ENCODE measurements around the gene PTPN14.

DNA sequence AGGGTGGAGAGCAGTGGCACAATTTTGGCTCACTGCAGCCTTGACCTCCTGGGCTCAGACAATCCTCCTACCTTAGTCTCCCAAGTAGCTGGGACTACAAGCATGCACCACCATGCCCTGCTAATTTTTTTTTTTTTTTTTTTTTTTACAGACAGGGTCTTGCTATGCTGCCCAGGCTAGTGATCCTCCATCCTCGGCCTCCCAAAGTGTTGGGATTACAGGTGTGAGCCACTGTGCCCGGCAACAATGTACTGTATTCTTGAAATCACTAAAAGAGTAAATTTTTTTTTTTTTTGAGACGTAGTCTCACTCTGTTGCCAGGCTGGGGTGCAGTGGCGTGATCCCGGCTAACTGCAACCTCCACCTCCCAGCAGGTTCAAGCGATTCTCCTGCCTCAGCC, 152.9 kb downstream of the PTPN14 start:
- TF ChIP-seq, protein P1, sequence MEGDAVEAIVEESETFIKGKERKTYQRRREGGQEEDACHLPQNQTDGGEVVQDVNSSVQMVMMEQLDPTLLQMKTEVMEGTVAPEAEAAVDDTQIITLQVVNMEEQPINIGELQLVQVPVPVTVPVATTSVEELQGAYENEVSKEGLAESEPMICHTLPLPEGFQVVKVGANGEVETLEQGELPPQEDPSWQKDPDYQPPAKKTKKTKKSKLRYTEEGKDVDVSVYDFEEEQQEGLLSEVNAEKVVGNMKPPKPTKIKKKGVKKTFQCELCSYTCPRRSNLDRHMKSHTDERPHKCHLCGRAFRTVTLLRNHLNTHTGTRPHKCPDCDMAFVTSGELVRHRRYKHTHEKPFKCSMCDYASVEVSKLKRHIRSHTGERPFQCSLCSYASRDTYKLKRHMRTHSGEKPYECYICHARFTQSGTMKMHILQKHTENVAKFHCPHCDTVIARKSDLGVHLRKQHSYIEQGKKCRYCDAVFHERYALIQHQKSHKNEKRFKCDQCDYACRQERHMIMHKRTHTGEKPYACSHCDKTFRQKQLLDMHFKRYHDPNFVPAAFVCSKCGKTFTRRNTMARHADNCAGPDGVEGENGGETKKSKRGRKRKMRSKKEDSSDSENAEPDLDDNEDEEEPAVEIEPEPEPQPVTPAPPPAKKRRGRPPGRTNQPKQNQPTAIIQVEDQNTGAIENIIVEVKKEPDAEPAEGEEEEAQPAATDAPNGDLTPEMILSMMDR (IDR thresholded peaks at IDR 0.05 in 4 of 5, conservative IDR thresholded peaks at IDR 0.05 in 1 of 5), result no peak
- no peak for TF ChIP-seq POLR2A (IDR thresholded peaks at IDR 0.05)
